Mesothelial cell of epicardium (in vitro differentiated cells): ENCODE data around the gene PRICKLE1. TPM values are rescaled to one million over a fixed set of nuclear protein-coding genes. Genes with fewer than 3 reads are reported as not detected.

Experiments
- DNase-seq, 2 experiments: peaks; one replicate each; pipeline ENCODE4 v3.0.0; 2021; ENCODE audit warnings: low spot score in 2 of 2; ENCODE audit not compliant: unreplicated experiment in 2 of 2
- H3K27ac Mint-ChIP-seq: 2 replicates; pipeline ENCODE4 v1.8.0; 2021; ENCODE audit warnings: mixed read lengths
- H3K27me3 Mint-ChIP-seq: 2 replicates; pipeline ENCODE4 v1.8.0; 2021; ENCODE audit warnings: low read depth, mixed read lengths
- H3K36me3 Mint-ChIP-seq: 2 replicates; pipeline ENCODE4 v1.8.0; 2021; ENCODE audit warnings: mixed read lengths
- H3K4me1 Mint-ChIP-seq: 2 replicates; pipeline ENCODE4 v1.8.0; 2021; ENCODE audit warnings: mixed read lengths
- H3K4me3 Mint-ChIP-seq: 2 replicates; pipeline ENCODE4 v1.8.0; 2021; ENCODE audit warnings: mild to moderate bottlenecking, moderate library complexity, mixed read lengths
- H3K9me3 Mint-ChIP-seq: 2 replicates; pipeline ENCODE4 v1.8.0; 2021; ENCODE audit warnings: mixed read lengths
- total RNA-seq: library from RNA; stranded (reverse); gene quantifications from 3 replicates; pipeline ENCODE4 v1.2.1, GENCODE V29; 2021
- TF ChIP-seq, protein P1 (sequence below): fragments of 200-600 bp; sonication (generic); IDR thresholded peaks from one replicate; pipeline ENCODE4 v1.5.0; 2021; ENCODE audit warnings: antibody characterized with exemption; ENCODE audit not compliant: unreplicated experiment

PRICKLE1 gene
- total RNA-seq, 1 donor from 2014 or later = 79.4 TPM

DNA sequence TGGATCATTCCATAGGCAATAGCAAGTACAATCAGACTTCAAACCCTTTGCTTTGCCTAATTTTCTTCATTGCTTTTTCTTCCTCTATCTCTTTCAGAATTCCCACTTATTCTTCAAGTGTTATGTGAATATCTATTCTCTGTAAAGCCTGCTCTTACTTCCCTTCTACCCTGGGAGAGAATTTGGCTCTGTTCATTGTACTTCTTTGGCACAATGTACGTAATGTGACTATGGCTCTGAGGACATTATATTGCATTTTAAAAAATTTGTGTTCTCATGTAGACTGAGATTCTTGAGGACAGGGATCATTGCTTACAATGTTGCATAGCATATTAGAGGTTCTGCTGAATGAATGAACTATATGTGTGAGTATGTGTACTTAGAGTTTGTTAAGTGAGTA is 16.9 kb upstream of the PRICKLE1 start:
- no peaks in the 10 kb centered on the region for H3K36me3 Mint-ChIP-seq
- no peak overlapping the region for H3K27ac Mint-ChIP-seq
- peaks cover 2% of the 10 kb centered on the region for H3K9me3 Mint-ChIP-seq
- peaks cover 18% of the 10 kb centered on the region for H3K4me1 Mint-ChIP-seq
- no peak overlapping the region for H3K4me3 Mint-ChIP-seq
- TF ChIP-seq, protein P1, sequence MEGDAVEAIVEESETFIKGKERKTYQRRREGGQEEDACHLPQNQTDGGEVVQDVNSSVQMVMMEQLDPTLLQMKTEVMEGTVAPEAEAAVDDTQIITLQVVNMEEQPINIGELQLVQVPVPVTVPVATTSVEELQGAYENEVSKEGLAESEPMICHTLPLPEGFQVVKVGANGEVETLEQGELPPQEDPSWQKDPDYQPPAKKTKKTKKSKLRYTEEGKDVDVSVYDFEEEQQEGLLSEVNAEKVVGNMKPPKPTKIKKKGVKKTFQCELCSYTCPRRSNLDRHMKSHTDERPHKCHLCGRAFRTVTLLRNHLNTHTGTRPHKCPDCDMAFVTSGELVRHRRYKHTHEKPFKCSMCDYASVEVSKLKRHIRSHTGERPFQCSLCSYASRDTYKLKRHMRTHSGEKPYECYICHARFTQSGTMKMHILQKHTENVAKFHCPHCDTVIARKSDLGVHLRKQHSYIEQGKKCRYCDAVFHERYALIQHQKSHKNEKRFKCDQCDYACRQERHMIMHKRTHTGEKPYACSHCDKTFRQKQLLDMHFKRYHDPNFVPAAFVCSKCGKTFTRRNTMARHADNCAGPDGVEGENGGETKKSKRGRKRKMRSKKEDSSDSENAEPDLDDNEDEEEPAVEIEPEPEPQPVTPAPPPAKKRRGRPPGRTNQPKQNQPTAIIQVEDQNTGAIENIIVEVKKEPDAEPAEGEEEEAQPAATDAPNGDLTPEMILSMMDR = no peak
- peaks cover 2% of the 10 kb centered on the region for H3K27me3 Mint-ChIP-seq
- no peak for DNase-seq

DNA sequence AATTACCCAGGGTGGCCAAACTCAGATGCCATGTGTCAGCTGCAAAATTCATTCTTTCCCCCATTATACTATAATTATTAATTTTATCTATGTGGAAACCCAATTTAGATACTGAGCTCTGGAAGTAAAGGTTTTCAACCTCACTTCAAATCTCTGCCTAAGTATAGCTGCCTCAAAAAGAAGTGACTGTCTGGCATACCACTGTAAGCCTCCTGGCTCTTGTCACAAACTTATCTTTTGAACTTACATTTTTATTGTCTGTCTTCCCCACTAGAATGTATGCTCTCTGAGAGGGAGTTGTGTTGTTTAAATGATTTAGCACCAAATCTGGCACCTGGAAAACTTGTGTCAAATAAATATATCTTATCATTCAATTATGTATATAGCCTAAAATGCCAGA is 16.1 kb upstream of the PRICKLE1 start:
- TF ChIP-seq, protein P1 = no peak
- H3K27ac Mint-ChIP-seq = no peak overlapping the region
- H3K27me3 Mint-ChIP-seq = peaks cover 2% of the 10 kb centered on the region
- H3K36me3 Mint-ChIP-seq = no peaks in the 10 kb centered on the region
- H3K4me1 Mint-ChIP-seq = peaks cover 15% of the 10 kb centered on the region
- DNase-seq = no peak
- no peaks in the 10 kb centered on the region for H3K9me3 Mint-ChIP-seq
- no peak overlapping the region for H3K4me3 Mint-ChIP-seq

DNA sequence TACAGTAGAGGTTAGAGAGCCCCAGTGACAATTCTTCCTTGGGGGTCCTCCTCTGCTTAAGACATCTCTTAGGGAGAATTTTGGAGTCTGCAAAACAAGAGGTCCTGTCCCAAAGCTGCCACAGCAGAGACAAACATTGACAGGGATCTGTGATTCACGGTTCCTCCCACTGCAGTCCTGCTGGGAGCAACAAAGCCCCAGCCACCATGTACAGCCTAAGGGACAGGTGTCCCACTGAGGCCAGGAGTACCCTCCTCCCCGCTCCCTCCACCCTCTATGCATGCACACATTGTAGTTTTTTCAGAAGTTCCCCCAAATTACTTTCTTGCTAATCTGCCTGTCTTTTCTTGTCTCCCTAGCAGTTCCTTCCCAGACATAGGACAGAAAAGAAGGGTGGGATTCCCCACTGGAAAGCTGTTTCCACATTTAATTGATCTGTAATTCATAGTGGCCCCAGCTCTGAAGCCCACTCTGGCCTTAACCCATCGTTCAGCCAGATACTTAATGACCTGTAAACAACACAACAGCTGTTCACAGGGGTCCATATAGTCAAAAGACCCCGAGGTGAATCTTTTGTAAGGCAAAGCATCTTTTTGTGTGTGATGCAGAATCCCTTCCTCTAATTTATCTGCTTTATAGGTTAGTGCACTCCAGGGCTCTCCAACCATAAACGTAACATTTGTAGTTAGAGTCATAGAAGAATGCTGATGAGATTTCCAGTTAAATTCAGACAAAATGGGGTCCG is 13.9 kb upstream of the PRICKLE1 start:
- Mint-ChIP-seq H3K27ac (no peak overlapping the region), H3K4me3 (no peak overlapping the region), H3K27me3 (no peaks in the 10 kb centered on the region), H3K4me1 (peaks cover 22% of the 10 kb centered on the region), H3K9me3 (no peaks in the 10 kb centered on the region), H3K36me3 (no peaks in the 10 kb centered on the region)
- TF ChIP-seq, protein P1 = no peak
- DNase-seq = no peak

DNA sequence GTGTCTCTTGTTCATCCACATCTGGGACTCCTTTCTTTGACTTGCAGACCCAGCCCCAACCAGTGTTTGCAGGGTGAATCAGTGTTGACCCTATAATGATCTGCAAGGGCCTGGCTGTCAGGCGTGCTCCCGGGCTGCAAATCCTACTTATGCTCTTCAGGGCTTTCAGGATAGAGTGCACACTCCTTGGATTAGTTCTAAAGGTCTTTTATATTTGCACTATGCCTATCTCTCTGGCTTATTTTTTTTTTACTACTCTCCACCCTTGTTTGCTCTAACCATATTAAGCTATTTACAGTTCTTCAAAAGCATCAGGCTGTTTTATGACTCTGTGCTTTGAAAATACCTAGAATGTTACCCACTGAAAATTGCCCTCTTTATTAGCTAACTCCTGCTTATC is 4.3 kb upstream of the PRICKLE1 start:
- H3K4me3 Mint-ChIP-seq = no peak overlapping the region
- no peak overlapping the region for H3K27ac Mint-ChIP-seq
- TF ChIP-seq, protein P1 = no peak
- peaks cover 15% of the 10 kb centered on the region for H3K4me1 Mint-ChIP-seq
- no peaks in the 10 kb centered on the region for H3K9me3 Mint-ChIP-seq
- no peak for DNase-seq
- H3K27me3 Mint-ChIP-seq = no peaks in the 10 kb centered on the region
- H3K36me3 Mint-ChIP-seq = no peaks in the 10 kb centered on the region

- DNase-seq = peak in 1 of 2 experiments; percentile 39
- H3K4me1 Mint-ChIP-seq = peaks cover 36% of the 10 kb centered on the region
- H3K4me3 Mint-ChIP-seq = peak overlapping the region; percentile 81
- no peaks in the 10 kb centered on the region for H3K9me3 Mint-ChIP-seq
- H3K27ac Mint-ChIP-seq = peak overlapping the region; percentile 80
- H3K36me3 Mint-ChIP-seq = no peaks in the 10 kb centered on the region
- TF ChIP-seq, protein P1 = no peak
- H3K27me3 Mint-ChIP-seq = no peaks in the 10 kb centered on the region
Measured at GRCh38 chr12:42590330-42590934, 886 bp upstream of the PRICKLE1 start.
